IPS DF 6.9 (cell line): ENCODE results near the gene JARID2.

Source experiments
- DNase-seq: peaks from one replicate; pipeline ENCODE4 v3.0.0-alpha.2; 2013; ENCODE audit warnings: low read depth, low spot score
- H3K27ac ChIP-seq: one replicate; pipeline ENCODE4 v1.5.1; 2013; ENCODE audit warnings: low read length, control low read depth
- H3K27me3 ChIP-seq: 2 replicates; pipeline ENCODE4 v1.6.1; 2013; ENCODE audit warnings: mild to moderate bottlenecking, low read length; ENCODE audit not compliant: control insufficient read depth, insufficient read depth
- H3K36me3 ChIP-seq: 2 replicates; pipeline ENCODE4 v1.6.1; 2013; ENCODE audit warnings: low read length; ENCODE audit not compliant: control insufficient read depth, insufficient read depth
- H3K4me1 ChIP-seq: 2 replicates; pipeline ENCODE4 v1.6.1; 2013; ENCODE audit warnings: low read length; ENCODE audit not compliant: control insufficient read depth, insufficient read depth
- H3K4me3 ChIP-seq: 2 replicates; pipeline ENCODE4 v1.5.1; 2013; ENCODE audit warnings: mild to moderate bottlenecking, low read length
- H3K9me3 ChIP-seq: 2 replicates; pipeline ENCODE4 v1.6.1; 2013; ENCODE audit warnings: low read length, inconsistent platforms; ENCODE audit not compliant: control insufficient read depth, insufficient read depth
- WGBS: extraction: QIAGEN DNeasy Blood & Tissue Kit; methylation state at CpG from one replicate; pipeline ENCODE4 v1.1.7; 2013; ENCODE audit warnings: mixed read lengths, missing lambda C conversion rate; ENCODE audit not compliant: insufficient read length, insufficient coverage; 5-methylcytosine and 5-hydroxymethylcytosine counted together

Gene JARID2

GRCh38 chr6:15255909-15256395 is 10.1 kb downstream of the JARID2 start:
- peaks cover 9% of the 10 kb centered on the region for H3K4me1 ChIP-seq
- no peaks in the 10 kb centered on the region for H3K27me3 ChIP-seq
- no peak overlapping the region for H3K27ac ChIP-seq
- no peak overlapping the region for H3K4me3 ChIP-seq
- peaks cover 2% of the 10 kb centered on the region; the same call in 1 of the 2 replicates for H3K36me3 ChIP-seq
- no peak for DNase-seq
- WGBS, result no CpG with 5 or more reads among the region's 4 CpGs
- no peaks in the 10 kb centered on the region for H3K9me3 ChIP-seq

GRCh38 chr6:15256538-15257271 is 10.8 kb downstream of the JARID2 start:
- Histone ChIP-seq H3K4me3 (no peak overlapping the region), H3K4me1 (peaks cover 6% of the 10 kb centered on the region)
- no peak for DNase-seq

GRCh38 chr6:15257357-15258132 is 11.7 kb downstream of the JARID2 start:
- no peak overlapping the region for H3K4me3 ChIP-seq
- H3K36me3 ChIP-seq, result peaks cover 2% of the 10 kb centered on the region; the same call in 1 of the 2 replicates
- DNase-seq, result no peak
- H3K27me3 ChIP-seq, result no peaks in the 10 kb centered on the region
- H3K27ac ChIP-seq, result no peak overlapping the region
- H3K9me3 ChIP-seq, result no peaks in the 10 kb centered on the region
- peaks cover 6% of the 10 kb centered on the region for H3K4me1 ChIP-seq
- WGBS, result no CpG with 5 or more reads among the region's 8 CpGs

More at GRCh38 chr6:15256538-15257271, 10.8 kb downstream of the JARID2 start:
- H3K27me3 ChIP-seq, result no peaks in the 10 kb centered on the region
- WGBS, result no CpG with 5 or more reads among the region's 9 CpGs
- H3K36me3 ChIP-seq, result peaks cover 2% of the 10 kb centered on the region; the same call in 1 of the 2 replicates
- no peak overlapping the region for H3K27ac ChIP-seq
- no peaks in the 10 kb centered on the region for H3K9me3 ChIP-seq

GRCh38 chr6:15259766-15260098 is 13.9 kb downstream of the JARID2 start:
- WGBS, result no CpG with 5 or more reads among the region's 1 CpG
- H3K4me3 ChIP-seq, result no peak overlapping the region
- H3K27me3 ChIP-seq, result no peaks in the 10 kb centered on the region
- H3K4me1 ChIP-seq, result peaks cover 8% of the 10 kb centered on the region; the same call in 1 of the 2 replicates
- no peaks in the 10 kb centered on the region for H3K9me3 ChIP-seq
- DNase-seq, result no peak
- H3K27ac ChIP-seq, result no peak overlapping the region
- H3K36me3 ChIP-seq, result peaks cover 2% of the 10 kb centered on the region; the same call in 1 of the 2 replicates

GRCh38 chr6:15260099-15260821 is 14.4 kb downstream of the JARID2 start:
- H3K27me3 ChIP-seq, result no peaks in the 10 kb centered on the region
- WGBS, result no CpG with 5 or more reads among the region's 4 CpGs
- DNase-seq, result no peak
- peaks cover 2% of the 10 kb centered on the region; the same call in 1 of the 2 replicates for H3K36me3 ChIP-seq
- peaks cover 8% of the 10 kb centered on the region; the same call in 1 of the 2 replicates for H3K4me1 ChIP-seq
- no peak overlapping the region for H3K4me3 ChIP-seq
- no peak overlapping the region for H3K27ac ChIP-seq
- H3K9me3 ChIP-seq, result no peaks in the 10 kb centered on the region

- H3K9me3 ChIP-seq, result no peaks in the 10 kb centered on the region
- H3K27me3 ChIP-seq, result no peaks in the 10 kb centered on the region
- peaks cover 11% of the 10 kb centered on the region for H3K4me1 ChIP-seq
- H3K36me3 ChIP-seq, result no peaks in the 10 kb centered on the region
- no CpG with 5 or more reads among the region's 13 CpGs for WGBS
- no peak for DNase-seq
- H3K4me3 ChIP-seq, result no peak overlapping the region
- no peak overlapping the region for H3K27ac ChIP-seq
Observed at GRCh38 chr6:15263780-15264374, 18.0 kb downstream of the JARID2 start.

GRCh38 chr6:15264412-15264811 is 18.5 kb downstream of the JARID2 start:
- WGBS, result no CpG with 5 or more reads among the region's 3 CpGs
- H3K4me1 ChIP-seq, result peaks cover 12% of the 10 kb centered on the region

GRCh38 chr6:15264902-15265761 is 19.3 kb downstream of the JARID2 start:
- no CpG with 5 or more reads among the region's 7 CpGs for WGBS
- no peak for DNase-seq

More at GRCh38 chr6:15264412-15264811, 18.5 kb downstream of the JARID2 start:
- no peak for DNase-seq
- H3K9me3 ChIP-seq, result no peaks in the 10 kb centered on the region
- no peak overlapping the region for H3K27ac ChIP-seq
- no peak overlapping the region for H3K4me3 ChIP-seq
- no peaks in the 10 kb centered on the region for H3K36me3 ChIP-seq
- H3K27me3 ChIP-seq, result no peaks in the 10 kb centered on the region

GRCh38 chr6:15265787-15266186 is 19.9 kb downstream of the JARID2 start:
- no peak overlapping the region for H3K27ac ChIP-seq
- no peaks in the 10 kb centered on the region; the same call in 1 of the 2 replicates for H3K36me3 ChIP-seq
- H3K4me1 ChIP-seq, result peaks cover 16% of the 10 kb centered on the region
- H3K9me3 ChIP-seq, result no peaks in the 10 kb centered on the region
- no CpG with 5 or more reads among the region's 5 CpGs for WGBS
- no peaks in the 10 kb centered on the region for H3K27me3 ChIP-seq
- DNase-seq, result no peak
- no peak overlapping the region for H3K4me3 ChIP-seq

More at GRCh38 chr6:15264902-15265761, 19.3 kb downstream of the JARID2 start:
- H3K4me3 ChIP-seq, result no peak overlapping the region
- H3K36me3 ChIP-seq, result no peaks in the 10 kb centered on the region
- no peak overlapping the region for H3K27ac ChIP-seq
- no peaks in the 10 kb centered on the region for H3K27me3 ChIP-seq
- H3K9me3 ChIP-seq, result no peaks in the 10 kb centered on the region
- peaks cover 14% of the 10 kb centered on the region for H3K4me1 ChIP-seq
